Measurements from ENCODE around the gene CLSTN2.

Gene CLSTN2

GRCh38 chr3:140242818-140243276, 307.9 kb downstream of the CLSTN2 start:
- no peak overlapping the region for H3K4me3 ChIP-seq (ENCODE audit: low read depth, low read length)
- TF ChIP-seq, protein P1, sequence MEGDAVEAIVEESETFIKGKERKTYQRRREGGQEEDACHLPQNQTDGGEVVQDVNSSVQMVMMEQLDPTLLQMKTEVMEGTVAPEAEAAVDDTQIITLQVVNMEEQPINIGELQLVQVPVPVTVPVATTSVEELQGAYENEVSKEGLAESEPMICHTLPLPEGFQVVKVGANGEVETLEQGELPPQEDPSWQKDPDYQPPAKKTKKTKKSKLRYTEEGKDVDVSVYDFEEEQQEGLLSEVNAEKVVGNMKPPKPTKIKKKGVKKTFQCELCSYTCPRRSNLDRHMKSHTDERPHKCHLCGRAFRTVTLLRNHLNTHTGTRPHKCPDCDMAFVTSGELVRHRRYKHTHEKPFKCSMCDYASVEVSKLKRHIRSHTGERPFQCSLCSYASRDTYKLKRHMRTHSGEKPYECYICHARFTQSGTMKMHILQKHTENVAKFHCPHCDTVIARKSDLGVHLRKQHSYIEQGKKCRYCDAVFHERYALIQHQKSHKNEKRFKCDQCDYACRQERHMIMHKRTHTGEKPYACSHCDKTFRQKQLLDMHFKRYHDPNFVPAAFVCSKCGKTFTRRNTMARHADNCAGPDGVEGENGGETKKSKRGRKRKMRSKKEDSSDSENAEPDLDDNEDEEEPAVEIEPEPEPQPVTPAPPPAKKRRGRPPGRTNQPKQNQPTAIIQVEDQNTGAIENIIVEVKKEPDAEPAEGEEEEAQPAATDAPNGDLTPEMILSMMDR (IDR thresholded peaks at IDR 0.05; ENCODE audit: insufficient read depth, low read length, missing control alignments) = no peak
- ChIA-PET CTCF (no interaction called here), POLR2A (no interaction called here)
- no peak for DNase-seq (ENCODE audit: low read depth, low spot score)

DNA sequence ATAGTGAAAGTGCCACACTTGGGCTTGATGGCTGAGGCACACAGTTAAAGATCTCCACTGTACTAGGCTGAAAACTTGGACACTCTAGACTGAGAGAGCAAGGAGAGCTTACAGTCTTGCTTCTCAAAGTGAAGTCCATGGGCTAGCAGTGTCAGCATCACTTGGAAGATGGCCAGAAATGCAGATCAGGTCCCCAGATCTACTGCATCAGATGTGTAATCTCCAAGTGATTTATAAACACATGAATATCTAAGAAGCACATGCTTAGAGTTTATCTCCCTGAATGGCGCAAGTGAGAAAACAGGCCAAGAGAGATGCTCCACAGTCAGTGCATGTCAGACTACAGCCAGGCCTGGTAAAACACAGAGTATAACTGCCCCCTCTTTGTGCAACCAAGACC, 308.6 kb downstream of the CLSTN2 start:
- DNase-seq (ENCODE audit: low read depth, low spot score) = no peak
- POLR2A ChIA-PET = no interaction called here
- TF ChIP-seq, protein P1 (IDR thresholded peaks at IDR 0.05; ENCODE audit: insufficient read depth, low read length, missing control alignments) = no peak
- CTCF ChIA-PET = no interaction called here
- H3K4me3 ChIP-seq (ENCODE audit: low read depth, low read length) = no peak overlapping the region

GRCh38 chr3:140244893-140245292, 309.9 kb downstream of the CLSTN2 start:
- no peak overlapping the region for H3K4me3 ChIP-seq (ENCODE audit: low read depth, low read length)
- POLR2A ChIA-PET = no interaction called here
- TF ChIP-seq, protein P1 (IDR thresholded peaks at IDR 0.05; ENCODE audit: insufficient read depth, low read length, missing control alignments) = no peak
- CTCF ChIA-PET = no interaction called here
- no peak for DNase-seq (ENCODE audit: low read depth, low spot score)

- POLR2A ChIA-PET = no interaction called here
- no peak for DNase-seq (ENCODE audit: low read depth, low spot score)
- CTCF ChIA-PET = no interaction called here
- TF ChIP-seq, protein P1 (IDR thresholded peaks at IDR 0.05; ENCODE audit: insufficient read depth, low read length, missing control alignments) = no peak
- H3K4me3 ChIP-seq (ENCODE audit: low read depth, low read length) = no peak overlapping the region
These were observed 311.6 kb downstream of the CLSTN2 start for GRCh38 chr3:140246578-140246977.

DNA sequence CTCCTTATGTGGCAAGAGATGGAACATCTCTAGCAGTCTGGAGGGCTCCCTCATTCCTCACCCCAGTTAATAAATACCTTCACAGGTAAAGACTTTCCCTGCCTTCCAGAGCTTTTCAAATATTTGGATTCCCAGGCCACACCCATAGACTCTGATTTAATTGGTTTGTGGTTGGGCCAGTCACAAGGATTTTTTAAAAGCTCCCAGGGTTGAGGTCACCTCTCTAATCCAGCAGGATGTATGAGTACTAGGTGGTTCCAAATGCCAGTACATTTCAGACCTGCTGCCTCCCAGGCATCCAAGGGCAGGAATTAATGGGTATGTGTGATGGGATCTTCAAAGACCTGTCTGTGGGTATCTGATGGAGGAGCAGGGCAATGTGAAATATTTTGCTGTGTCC, 312.8 kb downstream of the CLSTN2 start:
- ChIA-PET POLR2A (no interaction called here), CTCF (no interaction called here)

DNA sequence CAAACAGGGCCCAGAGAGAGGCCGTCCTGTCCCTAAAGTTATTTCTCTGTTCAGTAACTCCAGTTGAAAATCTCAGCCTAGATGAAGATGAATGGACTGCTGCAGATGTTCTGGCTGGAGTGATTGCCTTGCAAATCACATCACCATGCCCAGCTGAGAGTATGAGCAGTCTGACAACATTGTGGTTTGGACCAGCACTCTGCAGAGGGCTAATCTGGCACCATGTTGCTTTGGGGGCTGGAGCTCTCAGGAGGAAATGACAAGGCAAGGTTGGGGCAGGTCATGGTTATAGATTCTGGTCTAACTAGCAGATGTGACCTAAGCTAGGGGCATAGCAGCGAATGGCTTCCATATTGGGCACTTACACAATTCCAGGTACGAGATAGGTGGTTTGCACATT, 314.2 kb downstream of the CLSTN2 start:
- TF ChIP-seq, protein P1 (IDR thresholded peaks at IDR 0.05; ENCODE audit: insufficient read depth, low read length, missing control alignments) = no peak
- CTCF ChIA-PET = no interaction called here
- no peak for DNase-seq (ENCODE audit: low read depth, low spot score)
- POLR2A ChIA-PET = no interaction called here
- H3K4me3 ChIP-seq (ENCODE audit: low read depth, low read length) = no peak overlapping the region

More for the DNA sequence above, 312.8 kb downstream of the CLSTN2 start:
- TF ChIP-seq, protein P1 (IDR thresholded peaks at IDR 0.05; ENCODE audit: insufficient read depth, low read length, missing control alignments) = no peak
- no peak overlapping the region for H3K4me3 ChIP-seq (ENCODE audit: low read depth, low read length)
- DNase-seq (ENCODE audit: low read depth, low spot score) = no peak

Measured in AG04449 (cell line).